Epithelial cell of proximal tubule (primary cell): ENCODE measurements around the gene NACAD. TPM values are rescaled to one million over a fixed set of nuclear protein-coding genes. Genes with fewer than 3 reads are reported as not detected.

Source experiments
- DNase-seq: peaks from one replicate; pipeline ENCODE4 v3.0.0-alpha.2; 2011; ENCODE audit warnings: low read depth
- H3K4me3 ChIP-seq: 2 replicates; pipeline ENCODE4 v1.5.1; 2011; ENCODE audit warnings: low read depth, mild to moderate bottlenecking, low read length
- CTCF ChIP-seq: conservative IDR thresholded peaks from 2 replicates; pipeline ENCODE4 v1.5.1; 2012; ENCODE audit warnings: low read depth, mild to moderate bottlenecking, low read length
- total RNA-seq: library from RNA; depleted of rRNA; stranded (reverse); fragments of >200 nt; gene quantifications from 2 replicates; pipeline ENCODE4 v1.2.3, GENCODE V29; 2015

The NACAD gene
- total RNA-seq, 1 donor from 2014 or later: 7.9 TPM

GRCh38 chr7:45131891-45132290 lies 43.1 kb upstream of the NACAD start:
- no peak for DNase-seq
- no peak overlapping the region for H3K4me3 ChIP-seq
- TF ChIP-seq CTCF: no peak

DNA sequence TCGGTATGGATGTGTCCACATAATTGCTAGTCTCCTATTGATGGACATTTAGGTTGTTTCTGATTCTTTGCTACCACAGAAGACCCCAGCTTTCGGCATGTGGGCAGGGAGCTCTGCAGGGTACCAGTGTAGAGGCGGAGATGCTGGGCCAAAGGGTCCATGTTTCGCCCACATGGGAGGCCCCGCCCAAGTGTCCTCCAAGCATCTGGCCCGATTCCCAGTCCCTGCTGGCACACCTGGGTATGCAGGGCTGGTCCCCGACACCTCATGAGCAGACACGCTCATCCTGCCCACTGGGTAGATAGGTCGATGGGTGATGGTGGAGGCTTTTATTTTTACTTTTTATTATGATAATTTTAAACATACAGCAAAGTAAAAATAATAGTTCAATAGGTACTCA lies 42.1 kb upstream of the NACAD start:
- no peak for DNase-seq
- TF ChIP-seq CTCF: no peak
- no peak overlapping the region for H3K4me3 ChIP-seq

DNA sequence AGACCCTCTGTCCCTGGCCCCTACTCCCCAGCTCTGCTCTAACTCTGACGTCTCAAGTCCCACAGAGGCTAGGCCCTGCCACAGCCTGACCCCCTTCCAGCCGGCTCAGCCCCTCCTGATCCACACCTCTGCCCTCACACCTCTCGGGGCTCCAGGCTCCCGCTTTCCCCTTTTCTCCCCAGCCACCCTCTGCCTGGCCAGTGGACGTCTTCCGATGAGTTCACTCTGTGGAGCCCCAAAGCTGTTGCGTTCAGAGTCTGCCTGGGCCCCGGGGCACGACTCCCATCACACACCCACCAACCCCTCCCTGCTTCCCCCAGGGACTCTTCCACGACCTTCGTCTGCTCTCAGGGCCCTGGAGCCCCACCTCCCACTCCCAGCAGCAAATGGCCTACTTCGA lies 41.1 kb upstream of the NACAD start:
- H3K4me3 ChIP-seq: no peak overlapping the region
- no peak for TF ChIP-seq CTCF
- DNase-seq: no peak

DNA sequence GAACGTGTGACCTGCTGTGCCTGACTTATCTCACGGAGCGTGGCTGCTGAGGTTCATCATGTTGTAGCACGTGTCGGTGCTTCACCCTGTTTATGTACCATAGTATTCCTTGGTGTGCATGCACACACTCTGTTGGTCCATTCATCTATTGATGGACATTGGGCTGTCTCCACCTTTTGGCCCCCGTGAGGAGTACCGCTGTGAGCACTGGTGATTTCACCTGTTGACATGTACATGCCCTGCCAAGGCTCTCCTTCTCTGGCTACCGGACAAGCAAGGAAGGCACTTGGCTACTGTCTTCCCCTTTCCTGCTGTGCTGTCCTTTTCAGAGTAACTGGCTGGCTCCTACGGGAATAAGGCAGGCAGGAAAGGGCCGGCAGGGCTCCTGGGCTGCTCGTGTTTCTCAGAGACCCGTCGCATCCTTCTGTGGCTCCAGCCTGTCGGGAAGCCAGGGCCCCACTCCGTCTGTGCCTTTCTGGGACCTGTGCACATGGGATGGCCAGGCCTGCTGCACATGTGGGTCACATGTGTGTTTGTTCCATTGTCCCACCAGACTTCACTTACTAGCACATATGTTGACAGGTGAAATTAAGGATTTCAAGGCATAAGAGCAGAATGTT lies 40.5 kb upstream of the NACAD start:
- DNase-seq: no peak
- H3K4me3 ChIP-seq: no peak overlapping the region
- no peak for TF ChIP-seq CTCF

DNA sequence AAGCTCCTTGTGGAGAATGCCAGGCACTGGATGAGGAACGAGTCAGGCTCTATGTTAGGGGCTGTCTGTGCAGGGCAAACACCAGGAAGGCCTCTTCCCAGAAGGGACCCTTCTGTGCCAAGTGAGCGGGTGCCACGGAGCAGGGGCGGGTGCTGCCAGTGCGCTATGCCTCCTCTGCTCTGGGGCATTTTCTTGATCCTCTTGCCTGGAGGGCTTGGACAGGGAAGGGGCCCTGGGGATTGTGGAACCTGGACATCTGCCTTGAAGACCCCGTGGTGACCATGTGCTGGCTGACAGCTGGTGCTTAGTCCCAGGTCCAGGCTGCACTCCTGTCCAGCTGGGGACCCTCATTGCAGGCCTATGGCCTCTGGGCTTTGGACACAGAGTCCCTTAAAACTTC lies 38.2 kb upstream of the NACAD start:
- no peak for DNase-seq
- no peak for TF ChIP-seq CTCF
- H3K4me3 ChIP-seq: no peak overlapping the region

GRCh38 chr7:45126201-45126600 lies 37.4 kb upstream of the NACAD start:
- DNase-seq: no peak
- H3K4me3 ChIP-seq: no peak overlapping the region
- TF ChIP-seq CTCF: no peak

GRCh38 chr7:45125193-45125904 lies 36.6 kb upstream of the NACAD start:
- no peak overlapping the region for H3K4me3 ChIP-seq
- no peak for TF ChIP-seq CTCF
- no peak for DNase-seq
